Spleen (tissue), 7 donors: ENCODE results near the gene NRXN3.

Source experiments
- CTCF ChIP-seq, 11 experiments: fragments of 200-600 bp in 7 of 11; fragments of 450-650 bp in 4 of 11; sonication (generic) in 4 of 11; IDR thresholded peaks in 8 of 11; conservative IDR thresholded peaks in 3 of 11; 1 replicate in 7 of 11; 2 replicates in 4 of 11; pipeline versions ENCODE4 v1.4.0 to v1.8.0; 2016 to 2021; ENCODE audit warnings: antibody characterized with exemption in 11 of 11, inconsistent platforms in 4 of 11, mild to moderate bottlenecking in 1 of 11
- POLR2AphosphoS5 ChIP-seq, 3 donors: sonication (generic); formaldehyde crosslinking; IDR thresholded peaks; one replicate each; pipeline ENCODE4 v1.5.1; 2017; ENCODE audit warnings: antibody characterized with exemption in 3 of 3
- donor health status: DM: no; HTN: no; CAD: no; lungs with moderate emphysema.
- donor health status: DM: no; HTN: no; CAD: no.
- donor health status: DM: no; HTN: no; CAD: no.

- TF ChIP-seq CTCF (IDR thresholded peaks at IDR 0.05 in 8 of 11, conservative IDR thresholded peaks at IDR 0.05 in 3 of 11) = no peak
- TF ChIP-seq POLR2AphosphoS5 (IDR thresholded peaks at IDR 0.05) = no peak
These were observed 316.4 kb downstream of the NRXN3 start for GRCh38 chr14:78486621-78487020.
